ENCODE data around the gene TLE6.
"Not testable (repeated sequence)": the region's sequence is repeated elsewhere in the genome, so short reads cannot be mapped to it uniquely, and the experiment has no call there.

Gene TLE6

DNA sequence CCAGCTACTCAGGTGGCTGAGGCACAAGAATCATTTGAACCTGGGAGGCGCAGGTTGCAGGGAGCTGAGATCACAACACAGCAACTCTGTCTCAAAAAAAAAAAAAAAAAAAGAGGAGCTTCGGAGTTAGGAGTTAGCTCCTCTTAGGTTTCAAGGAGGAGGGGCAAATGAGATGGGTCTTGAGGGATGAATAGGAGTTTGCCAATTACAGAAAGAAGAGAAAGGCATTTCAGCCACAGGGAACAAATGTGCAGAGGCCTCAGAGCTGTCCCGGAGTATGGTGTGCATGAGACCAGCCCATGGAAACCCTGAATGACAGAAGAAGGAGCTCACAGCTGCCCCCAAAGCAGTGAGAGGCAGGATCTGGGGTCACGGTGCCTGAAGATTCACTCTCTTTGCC is 27.2 kb downstream of the TLE6 start:
- no peak for DNase-seq (ENCODE audit: low spot score)

DNA sequence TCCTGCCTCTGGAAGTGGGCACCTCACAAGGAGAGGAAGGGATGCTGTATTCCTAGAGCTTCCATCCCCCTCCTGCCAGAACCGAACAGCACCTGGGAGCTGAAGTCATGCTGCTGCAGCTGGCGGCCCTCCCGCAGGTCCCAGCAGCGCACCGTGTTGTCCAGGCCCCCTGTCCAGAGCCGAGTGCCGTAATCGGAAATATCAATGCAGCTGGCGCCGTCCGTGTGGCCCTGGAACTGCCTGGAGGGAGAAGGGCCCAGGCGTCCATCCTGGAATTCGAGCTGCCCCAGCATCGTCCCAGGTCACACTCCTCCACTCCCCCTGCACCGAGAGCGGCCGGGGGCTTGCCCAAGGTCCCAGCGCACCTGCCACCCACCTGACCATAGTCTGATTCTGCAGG is 28.0 kb downstream of the TLE6 start:
- DNase-seq (ENCODE audit: low spot score), result no peak

DNA sequence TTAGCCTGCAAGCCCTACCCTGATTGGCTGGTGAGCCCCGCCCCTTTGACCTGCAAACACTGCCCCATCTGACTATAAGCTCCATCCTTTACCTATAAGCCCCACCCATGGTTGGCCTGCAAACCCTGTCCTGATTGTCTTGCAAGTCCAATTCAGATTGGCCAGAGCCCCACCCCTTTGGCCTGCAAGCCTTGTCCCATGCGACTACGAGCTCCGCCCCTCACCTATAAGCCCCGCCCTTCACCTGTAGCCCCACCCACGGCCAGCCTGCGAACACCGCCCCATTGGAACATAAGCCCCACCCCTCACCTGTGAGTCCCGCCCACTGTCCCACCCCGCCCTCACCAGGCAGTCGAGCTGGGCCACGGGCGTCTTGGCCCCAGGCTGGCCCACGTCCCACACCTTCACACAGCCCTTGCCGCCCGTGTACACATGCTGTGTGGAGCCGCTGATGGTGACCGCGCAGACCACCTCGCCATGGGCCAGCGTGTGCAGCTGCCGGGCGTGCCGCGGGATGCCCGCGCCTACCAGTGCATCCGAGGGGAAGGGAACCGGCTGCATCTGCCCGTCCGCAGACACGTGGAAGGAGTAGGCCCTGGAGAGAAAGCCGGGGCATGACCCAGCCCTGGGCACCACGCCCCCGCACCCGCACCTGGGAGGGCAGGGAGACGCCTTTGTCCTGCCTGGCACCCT is 28.9 kb downstream of the TLE6 start:
- DNase-seq (ENCODE audit: low spot score), result no peak

DNA sequence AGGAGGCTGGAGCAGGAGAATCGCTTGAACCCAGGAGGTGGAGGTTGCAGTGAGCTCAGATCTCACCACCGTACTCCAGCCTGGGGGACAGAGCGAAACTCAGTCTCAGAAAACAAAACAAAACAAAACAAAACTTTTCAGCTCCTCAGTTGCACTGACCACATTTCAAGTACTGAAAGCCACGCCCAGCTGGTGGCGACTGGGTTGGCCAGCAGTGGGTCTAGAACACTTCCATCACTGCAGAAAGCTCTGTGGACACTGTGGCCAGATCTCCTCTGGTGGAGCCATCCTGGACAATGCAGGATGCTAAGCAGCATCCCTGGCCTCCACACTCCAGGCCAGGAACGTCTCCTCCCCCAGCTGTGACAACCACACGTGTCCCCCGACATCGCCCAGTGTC is 30.6 kb downstream of the TLE6 start:
- DNase-seq (ENCODE audit: low spot score), result no peak

DNA sequence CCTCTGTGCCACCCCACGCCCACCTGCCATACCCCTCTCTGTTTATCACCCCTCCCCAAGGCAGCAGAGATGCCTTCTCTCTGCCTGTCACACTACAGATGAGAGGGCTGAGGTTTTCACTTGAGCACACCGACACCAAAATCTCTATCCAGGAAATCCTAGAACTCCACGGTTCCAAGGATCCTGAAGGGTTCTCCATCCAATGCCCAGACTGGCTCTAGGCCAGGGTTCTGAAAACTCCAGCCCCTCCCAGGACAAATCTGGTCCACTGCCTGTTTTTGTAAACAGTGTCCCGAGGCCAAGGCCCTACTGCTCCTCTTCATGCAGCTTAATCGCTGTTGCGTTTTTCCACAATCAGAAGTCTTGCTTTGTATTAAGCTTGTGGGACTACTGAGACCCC is 31.6 kb downstream of the TLE6 start:
- no peak for DNase-seq (ENCODE audit: low spot score)

DNA sequence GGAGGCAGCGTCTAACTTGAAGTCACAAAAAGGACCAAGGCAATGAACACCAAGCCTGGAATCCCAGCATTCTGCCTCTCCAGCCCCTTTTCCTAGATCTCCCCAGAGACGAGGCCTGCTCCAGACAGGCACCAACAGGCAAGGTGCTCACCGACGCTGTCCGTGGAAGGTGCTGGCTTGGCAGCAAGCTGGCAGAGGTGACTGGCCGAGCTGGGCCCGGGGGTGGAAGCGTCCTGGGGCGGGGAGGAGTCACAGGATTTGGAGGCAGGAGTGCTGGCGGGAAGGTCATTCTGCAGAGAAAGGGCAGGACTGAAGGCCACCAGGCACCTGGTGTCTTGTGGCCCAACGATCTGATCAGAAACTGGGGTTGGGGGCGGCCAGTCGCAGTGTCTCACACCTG is 33.5 kb downstream of the TLE6 start:
- no peak for DNase-seq (ENCODE audit: low spot score)

DNA sequence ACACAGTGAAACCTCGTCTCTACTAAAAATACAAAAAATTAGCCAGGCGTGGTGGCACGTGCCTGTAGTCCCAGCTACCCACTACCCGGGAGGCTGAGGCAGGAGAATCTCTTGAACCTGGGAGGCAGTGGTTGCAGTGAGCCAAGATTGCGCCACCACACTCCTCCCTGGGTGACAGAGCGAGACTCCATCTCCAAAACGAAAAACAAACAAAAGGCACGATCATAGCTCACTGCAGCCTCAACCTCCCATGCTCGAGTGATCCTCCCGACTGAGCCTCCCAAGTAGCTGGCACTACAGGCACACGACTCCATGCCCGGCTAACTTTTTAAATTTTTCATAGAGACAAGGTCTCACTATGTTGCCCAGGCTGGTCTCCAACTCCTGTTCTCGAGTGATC is 34.7 kb downstream of the TLE6 start:
- DNase-seq (ENCODE audit: low spot score), result not testable (repeated sequence)

DNA sequence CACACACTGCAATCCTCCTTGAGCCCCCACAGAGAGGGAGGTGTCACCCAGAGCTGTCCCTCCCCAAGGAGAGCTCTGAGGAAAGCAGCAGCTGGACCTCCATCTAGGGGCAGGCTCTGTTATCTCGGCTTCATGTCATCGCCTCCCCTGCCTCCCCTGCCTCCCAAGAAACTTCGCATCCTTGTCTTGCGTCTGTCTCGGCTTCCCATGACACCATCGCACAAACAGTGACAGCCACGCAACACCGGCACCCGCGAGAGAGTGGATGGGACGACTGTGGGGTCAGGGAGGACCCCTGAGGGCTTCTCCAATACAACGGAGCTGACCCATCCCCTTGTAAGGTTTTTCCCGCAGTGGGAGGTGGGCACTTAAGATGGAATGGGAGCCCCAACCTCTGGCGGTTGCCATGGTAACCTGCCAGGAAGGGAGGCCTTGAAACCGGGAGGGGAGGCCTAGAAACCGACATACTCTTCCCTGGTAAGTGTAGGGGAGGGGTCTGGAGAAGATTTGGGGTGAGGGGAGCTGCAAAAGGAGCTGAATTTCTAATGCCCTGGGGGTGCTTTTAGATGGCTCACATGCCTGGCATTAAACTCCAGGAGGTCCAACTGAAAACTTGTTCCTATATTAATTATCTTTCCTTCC is 35.4 kb downstream of the TLE6 start:
- DNase-seq (ENCODE audit: low spot score), result no peak

DNA sequence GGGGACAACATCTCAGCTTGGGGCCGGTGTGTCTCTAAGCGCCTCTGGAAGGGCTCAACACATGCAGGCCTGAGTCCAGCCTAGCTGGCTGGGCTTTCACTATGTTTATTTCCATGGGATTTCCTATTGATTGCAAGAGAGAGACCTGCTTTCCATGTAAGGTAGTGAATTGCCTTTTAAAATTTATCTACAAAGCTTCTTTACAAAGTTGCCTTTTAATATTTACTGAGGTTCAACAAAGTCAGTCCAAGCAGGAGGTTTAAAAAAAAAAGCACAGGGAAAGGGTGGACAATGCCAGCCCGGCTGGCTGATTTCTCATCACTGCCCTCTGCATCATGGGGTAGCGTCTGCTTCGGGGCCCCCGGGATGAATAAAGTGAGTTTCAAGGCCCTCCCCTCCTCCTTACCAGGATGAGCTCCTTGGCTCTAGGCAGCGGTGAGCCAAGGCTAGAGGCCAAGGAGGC is 35.9 kb downstream of the TLE6 start:
- no peak for DNase-seq (ENCODE audit: low spot score)

DNA sequence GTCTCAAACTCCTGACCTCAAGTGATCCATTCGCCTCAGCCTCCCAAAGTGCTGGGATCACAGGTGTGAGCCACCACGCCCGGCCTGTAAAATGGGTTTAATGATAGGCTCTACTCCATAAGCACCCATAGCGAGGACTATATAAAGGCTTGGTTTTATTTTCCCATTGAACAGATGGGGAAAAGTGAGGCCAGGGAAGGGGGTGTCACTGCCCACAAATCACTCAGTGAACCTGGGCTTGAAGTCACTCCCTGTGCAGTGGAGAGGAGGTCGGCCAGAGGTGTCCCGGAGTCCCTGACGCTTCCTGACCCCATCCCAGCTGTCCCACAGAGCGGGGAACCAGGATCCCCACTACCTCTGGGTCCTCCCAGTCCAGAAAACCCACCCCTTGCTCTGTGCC is 36.8 kb downstream of the TLE6 start:
- no peak for DNase-seq (ENCODE audit: low spot score)

DNA sequence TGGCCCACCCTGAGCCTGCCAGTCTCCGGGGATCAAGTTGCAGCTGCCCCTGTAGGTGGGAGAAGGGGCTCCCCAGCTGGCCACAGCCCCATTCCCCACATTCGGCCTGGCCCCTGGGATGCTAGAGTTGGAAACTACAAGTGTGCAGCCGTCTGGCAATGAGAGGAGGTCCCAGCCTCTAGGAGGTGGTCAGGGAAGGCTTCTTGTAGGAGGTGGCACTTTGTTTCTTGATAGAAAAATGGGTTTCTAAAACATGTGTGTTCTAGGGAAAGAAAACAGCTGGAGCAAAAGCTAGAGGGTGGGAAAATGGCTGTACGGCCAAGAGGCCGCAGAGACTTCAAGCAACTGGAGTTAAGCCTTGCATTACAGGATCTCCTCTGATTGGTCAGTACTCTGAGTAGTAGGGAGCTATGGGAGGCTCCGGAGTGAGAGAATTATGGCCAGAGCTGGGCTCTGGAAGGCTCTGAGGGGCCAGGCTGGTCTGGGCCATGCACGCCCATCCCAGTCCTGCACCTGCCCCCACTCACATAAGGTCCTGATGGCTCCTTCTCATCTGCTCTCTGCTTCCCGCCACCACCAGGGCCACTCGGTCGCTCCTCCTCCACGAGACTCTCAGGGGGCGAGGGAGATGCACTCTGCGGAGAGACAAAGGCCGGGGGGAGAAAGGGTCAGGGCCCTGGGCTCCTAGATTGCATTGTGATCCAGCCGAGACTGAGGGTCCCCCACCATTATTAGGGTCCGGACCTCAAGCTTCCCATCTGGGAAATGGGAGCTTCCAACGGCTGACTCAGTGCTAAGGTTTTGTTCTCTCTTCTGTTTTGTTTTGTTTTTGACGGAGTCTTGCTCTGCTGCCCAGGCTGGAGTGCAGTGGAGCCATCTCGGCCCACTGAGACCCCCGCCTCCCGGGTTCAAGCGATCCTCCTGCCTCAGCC is 38.0 kb downstream of the TLE6 start:
- no peak for DNase-seq (ENCODE audit: low spot score)

DNA sequence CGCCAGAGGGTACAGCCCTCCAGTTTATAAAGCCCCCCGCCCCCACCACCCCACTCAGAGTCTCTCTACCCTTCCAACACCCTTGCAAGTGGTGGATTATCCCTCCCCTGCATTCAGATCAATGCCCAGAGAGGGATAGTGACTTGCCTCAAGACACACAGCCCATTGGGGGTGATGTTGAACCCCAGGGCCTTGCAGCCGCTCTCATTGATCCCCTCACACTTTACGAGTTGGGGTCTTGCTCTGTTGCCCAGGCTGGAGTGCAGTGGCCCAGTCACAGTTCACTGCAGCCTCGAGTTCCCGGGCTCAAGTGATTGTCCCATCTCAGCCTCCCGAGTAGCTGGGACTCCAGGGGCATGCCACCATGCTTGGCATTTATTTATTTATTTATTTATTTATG is 40.6 kb downstream of the TLE6 start:
- DNase-seq (ENCODE audit: low spot score), result no peak

DNA sequence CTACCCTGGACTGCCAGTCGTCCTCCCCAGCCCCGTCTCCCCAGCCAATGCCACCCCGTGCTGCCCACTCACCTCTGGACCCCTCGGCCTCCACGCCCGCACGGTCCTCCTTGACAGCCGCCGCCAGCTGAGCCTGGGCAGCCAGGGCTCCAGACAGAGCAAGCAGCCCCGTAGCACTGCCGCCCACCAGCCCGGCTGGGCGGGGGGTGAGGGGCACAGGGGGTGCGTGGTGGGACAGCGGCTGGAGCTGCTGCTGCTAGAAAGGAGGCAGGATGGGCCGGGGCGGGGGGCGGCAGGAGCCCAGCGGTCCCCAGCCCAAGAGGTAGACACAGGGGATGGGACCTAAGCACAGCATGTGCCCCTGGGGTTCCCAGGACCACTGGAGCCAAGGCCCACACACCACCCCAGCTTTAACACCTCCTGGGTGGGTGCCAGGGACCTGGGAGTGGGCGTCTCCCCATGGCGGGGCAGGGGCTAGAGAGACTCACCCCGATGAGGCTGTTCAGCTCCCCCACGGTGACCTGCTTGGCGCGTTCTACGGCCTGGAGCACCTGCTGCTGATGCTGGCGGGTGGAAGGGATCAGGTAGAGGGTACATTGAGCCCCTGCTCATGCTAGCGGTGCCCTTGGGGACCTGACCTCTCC is 42.0 kb downstream of the TLE6 start:
- DNase-seq (ENCODE audit: low spot score), result no peak

DNA sequence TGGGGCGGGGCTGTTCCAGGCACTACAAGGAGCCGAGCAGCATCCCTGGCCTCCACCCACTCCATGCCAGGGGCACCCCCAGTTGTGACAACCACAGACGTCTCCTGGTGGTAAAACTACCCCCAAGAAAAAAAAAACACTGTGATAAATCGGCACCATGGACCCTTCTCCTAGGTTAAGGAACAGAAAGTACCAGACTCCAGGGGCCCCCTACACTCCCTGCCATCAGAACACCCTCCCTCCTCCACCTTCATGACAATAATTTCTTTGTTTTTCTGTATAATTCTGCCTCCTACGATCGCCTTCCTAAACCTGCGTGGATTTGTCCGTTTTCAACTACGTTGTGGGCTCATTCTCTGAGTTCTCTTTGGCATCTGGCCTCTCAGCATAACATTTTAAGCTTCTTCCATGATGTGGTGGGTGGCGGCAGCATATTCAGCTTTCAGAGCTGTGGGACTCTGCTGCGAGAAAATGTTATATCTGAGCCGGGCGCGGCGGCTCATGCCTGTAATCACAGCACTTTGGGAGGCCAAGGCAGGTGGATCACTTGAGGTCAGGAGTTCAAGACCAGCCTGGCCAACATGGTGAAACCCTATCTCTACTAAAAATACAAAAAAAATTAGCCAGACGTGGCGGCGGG is 43.1 kb downstream of the TLE6 start:
- no peak for DNase-seq (ENCODE audit: low spot score)

DNA sequence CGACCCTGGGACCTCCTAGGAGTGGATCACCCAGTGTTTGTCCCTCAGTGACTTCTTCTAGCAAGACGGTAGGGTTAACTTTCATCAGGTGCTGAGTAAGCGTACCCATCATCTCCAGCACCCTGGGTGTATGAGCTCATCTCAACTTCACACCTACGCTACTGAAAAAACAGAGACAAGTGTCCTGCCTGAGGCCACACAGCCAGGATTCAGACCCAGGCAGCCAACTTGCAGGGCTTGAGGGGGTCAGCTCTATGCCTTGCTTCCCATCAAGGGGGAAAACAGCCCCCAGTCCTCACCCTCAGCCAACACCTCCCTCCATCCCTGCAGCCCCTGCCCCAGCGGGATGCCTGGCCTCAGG is 47.1 kb downstream of the TLE6 start:
- DNase-seq (ENCODE audit: low spot score), result peak; percentile 21

DNA sequence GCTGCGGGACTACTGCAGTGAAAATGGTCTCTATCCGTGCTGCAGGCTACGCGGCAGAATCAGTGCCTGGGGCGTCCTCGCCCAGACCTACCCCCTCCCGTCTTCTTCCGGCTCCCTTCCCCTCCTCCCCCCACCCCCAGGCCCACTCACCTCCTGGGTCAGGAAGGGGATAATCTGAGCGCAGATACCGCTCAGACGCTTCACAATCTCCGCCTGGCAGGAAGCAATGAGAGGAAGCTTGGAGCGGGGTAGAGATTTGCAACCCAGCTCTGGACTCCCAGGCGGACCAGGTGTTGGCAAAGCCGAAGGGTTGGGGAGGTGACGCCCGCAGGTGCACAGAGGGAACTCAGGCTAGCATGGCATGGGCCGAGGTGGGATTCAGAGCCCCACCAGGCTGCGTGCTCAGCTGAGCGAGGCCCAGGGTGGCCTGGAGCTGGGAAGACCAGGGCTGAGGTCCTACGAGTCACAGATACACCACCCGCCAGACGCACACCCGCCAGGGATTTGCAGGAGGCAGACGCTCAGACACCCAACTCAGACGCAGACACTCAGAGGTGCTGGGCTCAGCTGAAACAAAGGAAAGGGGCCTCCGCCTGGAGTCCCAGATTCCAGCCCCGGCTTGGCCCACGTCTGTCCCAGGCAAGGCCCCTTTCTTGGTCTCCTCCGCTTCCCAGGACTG is 47.6 kb downstream of the TLE6 start:
- no peak for DNase-seq (ENCODE audit: low spot score)

DNA sequence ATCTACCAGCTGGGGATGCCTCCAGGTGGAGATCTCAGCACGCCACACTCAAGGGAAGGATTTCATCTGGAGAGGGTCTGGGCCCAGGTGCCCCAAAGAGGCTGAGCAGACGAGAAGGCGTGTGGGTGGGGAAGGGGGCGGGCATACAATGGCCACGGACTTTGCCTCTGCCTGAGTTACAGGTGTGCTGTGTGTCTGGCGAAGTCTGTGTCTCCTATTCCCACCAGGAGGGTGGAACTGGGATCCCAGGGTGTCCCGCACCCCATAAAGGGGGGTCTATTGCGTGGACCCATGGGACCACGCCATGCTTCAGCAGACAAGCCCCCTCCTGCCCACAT is 48.2 kb downstream of the TLE6 start:
- DNase-seq (ENCODE audit: low spot score), result no peak

DNA sequence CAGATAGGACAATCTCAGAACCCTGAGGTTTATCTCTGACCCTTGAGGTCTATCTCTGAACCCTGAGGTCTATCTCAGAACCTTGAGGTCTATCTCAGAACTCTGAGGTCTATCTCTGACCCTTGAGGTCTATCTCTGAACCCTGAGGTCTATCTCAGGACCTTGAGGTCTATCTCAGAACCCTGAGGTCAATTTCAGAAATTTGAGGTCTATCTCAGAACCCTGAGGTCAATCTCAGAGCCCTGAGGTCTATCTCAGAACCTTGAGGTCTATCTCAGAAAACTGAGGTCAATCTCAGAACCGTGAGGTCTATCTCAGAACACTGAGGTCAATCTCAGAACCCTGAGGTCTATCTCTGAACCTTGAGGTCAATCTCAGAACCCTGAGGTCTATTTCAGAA is 49.4 kb downstream of the TLE6 start:
- DNase-seq (ENCODE audit: low spot score), result no peak

DNA sequence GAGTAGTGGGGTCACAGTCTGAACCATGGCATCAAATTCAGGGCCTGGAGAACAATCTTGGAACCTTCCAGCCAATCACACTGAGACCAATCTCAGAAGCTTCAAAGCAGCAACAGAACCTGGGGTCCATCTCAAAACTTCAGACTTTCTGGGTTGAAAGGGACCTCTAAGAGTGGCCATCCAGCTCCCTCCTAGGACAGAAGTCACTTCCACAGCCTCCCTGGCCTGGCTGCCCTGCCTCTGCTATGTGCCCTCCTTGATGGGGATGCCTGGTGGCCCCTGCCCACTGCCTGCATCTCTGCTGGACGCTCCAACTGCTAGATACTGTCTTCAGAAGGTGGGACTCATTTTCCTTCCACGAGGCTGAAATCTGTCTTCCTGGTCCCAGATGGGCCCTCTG is 49.9 kb downstream of the TLE6 start:
- DNase-seq (ENCODE audit: low spot score), result no peak

DNA sequence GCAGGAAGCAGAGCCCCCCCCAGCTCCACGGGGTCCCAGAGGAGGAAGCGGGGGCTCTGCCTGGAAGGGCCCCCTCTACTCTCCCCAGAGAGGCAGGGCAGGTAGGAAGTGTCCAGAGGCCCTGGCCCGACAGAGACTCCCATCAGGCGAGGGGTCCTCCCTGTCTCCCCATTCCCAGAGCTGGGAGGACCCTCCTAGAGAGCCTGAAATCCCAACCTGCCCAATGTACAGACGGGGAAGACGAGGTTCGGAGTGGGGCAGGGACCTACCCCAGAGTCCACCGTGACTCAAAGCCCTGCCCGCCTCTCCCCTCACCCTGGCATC is 50.6 kb downstream of the TLE6 start:
- DNase-seq (ENCODE audit: low spot score), result no peak

DNA sequence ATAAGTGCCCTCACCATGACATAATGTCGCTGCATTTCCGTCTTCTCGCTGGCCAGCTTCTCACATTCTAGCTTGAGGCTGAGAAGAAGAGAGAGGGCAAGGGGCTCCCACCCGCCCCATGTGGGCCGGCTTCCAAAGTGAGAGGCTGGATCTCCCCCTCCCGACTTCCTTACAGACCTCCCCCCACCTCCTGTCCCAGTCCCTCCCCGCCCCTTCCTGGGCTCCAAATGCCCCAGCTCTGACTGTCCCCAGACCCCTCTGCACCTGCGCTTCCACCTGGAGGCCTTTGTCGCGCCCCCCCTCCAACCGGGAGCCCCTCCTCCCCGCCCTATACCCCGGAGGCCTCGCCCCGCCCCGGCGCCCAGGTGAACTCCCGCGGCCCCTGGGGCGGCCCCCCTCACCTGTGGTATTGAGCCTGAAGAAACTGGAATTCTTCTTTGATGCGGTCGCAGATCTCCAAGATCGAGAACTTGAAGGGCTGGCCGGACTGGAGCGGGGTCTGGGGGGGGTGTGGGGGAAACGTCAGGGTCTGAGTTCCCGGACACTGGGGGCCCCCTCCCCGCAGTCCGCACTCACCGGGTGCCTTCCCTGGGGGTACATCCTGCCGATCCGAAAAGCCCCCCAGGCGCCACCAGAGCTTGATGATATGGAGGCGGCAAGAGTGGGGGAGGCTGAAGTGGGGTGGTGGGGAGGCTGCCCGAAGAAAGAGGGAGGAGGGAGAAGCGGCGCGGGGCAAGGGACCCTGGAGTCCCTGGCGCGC is 51.1 kb downstream of the TLE6 start:
- DNase-seq (ENCODE audit: low spot score), result no peak
